Left lung (tissue), 10 donors: ENCODE data around the gene CCDC60. TPM values are rescaled to one million over a fixed set of nuclear protein-coding genes. Genes with fewer than 3 reads are reported as not detected.

Experiments used
- ATAC-seq: fragments of 200-7000 bp; cut with Tn5 transposase; one replicate; pipeline ENCODE4 v1.9.1; 2020; ENCODE audit warnings: moderate library complexity
- DNase-seq, 4 donors: peaks; one replicate each; pipeline ENCODE4 v3.0.0-alpha.2; 2013 to 2020
- H3K27ac ChIP-seq, 2 donors: fragments of 200-600 bp; sonication (generic) in 1 of 2; one replicate each; pipeline versions ENCODE4 v1.5.0 to v1.8.0; 2020 to 2021
- H3K27me3 ChIP-seq, 2 donors: fragments of 200-600 bp; sonication (generic) in 1 of 2; one replicate each; pipeline versions ENCODE4 v1.5.0 to v1.8.0; 2020 to 2021
- H3K36me3 ChIP-seq, 2 donors: fragments of 200-600 bp; sonication (generic) in 1 of 2; one replicate each; pipeline versions ENCODE4 v1.5.0 to v1.8.0; 2020 to 2021
- H3K4me1 ChIP-seq, 2 donors: fragments of 200-600 bp; one replicate each; pipeline ENCODE4 v1.8.0; 2021
- H3K4me3 ChIP-seq, 2 donors: fragments of 200-600 bp; sonication (generic) in 1 of 2; one replicate each; pipeline versions ENCODE4 v1.5.0 to v1.8.0; 2020 to 2021; ENCODE audit warnings: mild to moderate bottlenecking in 1 of 2
- H3K9me3 ChIP-seq, 2 donors: fragments of 200-600 bp; sonication (generic) in 1 of 2; one replicate each; pipeline versions ENCODE4 v1.5.0 to v1.8.0; 2020 to 2021
- CTCF ChIP-seq, 2 donors: fragments of 200-600 bp; sonication (generic) in 1 of 2; IDR thresholded peaks; one replicate each; pipeline versions ENCODE4 v1.5.0 to v1.8.0; 2021; ENCODE audit warnings: antibody characterized with exemption in 2 of 2
- intact Hi-C, 2 donors: fragments of 100-400 bp; cut with DNase I; formaldehyde crosslinking; loops; one replicate each; pipeline versions ENCODE4 v1.11.2 to v1.14.2; 2022
- polyA plus RNA-seq, 6 donors: library from polyadenylated mRNA; unstranded; fragments of 120-200 nt; gene quantifications; one replicate each; pipeline ENCODE4 v1.2.1, GENCODE V29; 2013; ENCODE audit not compliant: insufficient read length in 6 of 6
- total RNA-seq, 2 donors: library from RNA; stranded (reverse); fragmentation: NEBNext Ultra II Directional; extraction: Animal tissue kit (Norgen Biotek cat#: 25700); gene quantifications; one replicate each; pipeline ENCODE4 v1.2.1, GENCODE V29; 2021
- donor health status: DM: no; HTN: yes; CAD: no.
- donor health status: DM: no; HTN: no; CAD: no.

CCDC60 gene
- total and polyA plus RNA-seq, 8 donors: 0.47 to 2.4 (median 1.8) TPM; not detected in 1

GRCh38 chr12:119373666-119374065 is 39.1 kb downstream of the CCDC60 start:
- Histone ChIP-seq H3K36me3 (no peaks in the 10 kb centered on the region), H3K4me1 (peaks cover 0 to 9% of the 10 kb centered on the region in 2 donors), H3K27ac (no peak overlapping the region), H3K9me3 (no peaks in the 10 kb centered on the region), H3K4me3 (no peak overlapping the region), H3K27me3 (no peaks in the 10 kb centered on the region)
- DNase-seq (no peak), ATAC-seq (no peak)
- intact Hi-C loops: no loop called here
- TF ChIP-seq CTCF (IDR thresholded peaks at IDR 0.05): no peak

- intact Hi-C loops: no loop called here
- ATAC-seq: peak; percentile 30
- Histone ChIP-seq H3K27ac (no peak overlapping the region), H3K4me3 (no peak overlapping the region), H3K9me3 (no peaks in the 10 kb centered on the region), H3K4me1 (peaks cover 0 to 9% of the 10 kb centered on the region in 2 donors), H3K27me3 (no peaks in the 10 kb centered on the region), H3K36me3 (no peaks in the 10 kb centered on the region)
- TF ChIP-seq CTCF (IDR thresholded peaks at IDR 0.05): no peak
- DNase-seq: peak in 1 of 4 donors; percentile 76
These were observed 40.1 kb downstream of the CCDC60 start for GRCh38 chr12:119374635-119375034.

- DNase-seq (peak in 2 of 4 donors; percentile 65 to 80), ATAC-seq (no peak)
These were observed 40.8 kb downstream of the CCDC60 start for GRCh38 chr12:119375075-119375882.

GRCh38 chr12:119375883-119376190 is 41.3 kb downstream of the CCDC60 start:
- Histone ChIP-seq H3K4me1 (peaks cover 0 to 9% of the 10 kb centered on the region in 2 donors), H3K4me3 (no peak overlapping the region), H3K27me3 (no peaks in the 10 kb centered on the region), H3K27ac (no peak overlapping the region), H3K36me3 (no peaks in the 10 kb centered on the region), H3K9me3 (no peaks in the 10 kb centered on the region)
- no peak for DNase-seq
- no peak for ATAC-seq
- no peak for TF ChIP-seq CTCF (IDR thresholded peaks at IDR 0.05)
- intact Hi-C loops: no loop called here

More at GRCh38 chr12:119375075-119375882, 40.8 kb downstream of the CCDC60 start:
- TF ChIP-seq CTCF (IDR thresholded peaks at IDR 0.05): no peak
- no peaks in the 10 kb centered on the region for H3K27me3 ChIP-seq
- H3K4me1 ChIP-seq: peaks cover 0 to 9% of the 10 kb centered on the region in 2 donors
- no peaks in the 10 kb centered on the region for H3K9me3 ChIP-seq
- H3K4me3 ChIP-seq: no peak overlapping the region
- no peaks in the 10 kb centered on the region for H3K36me3 ChIP-seq
- intact Hi-C loops: no loop called here
- no peak overlapping the region for H3K27ac ChIP-seq

GRCh38 chr12:119378903-119379302 is 44.4 kb downstream of the CCDC60 start:
- no peak for DNase-seq
- no peak for ATAC-seq
- Histone ChIP-seq H3K27ac (no peak overlapping the region), H3K4me3 (no peak overlapping the region), H3K9me3 (no peaks in the 10 kb centered on the region), H3K4me1 (no peaks in the 10 kb centered on the region), H3K36me3 (no peaks in the 10 kb centered on the region), H3K27me3 (no peaks in the 10 kb centered on the region)
- TF ChIP-seq CTCF (IDR thresholded peaks at IDR 0.05): no peak
- intact Hi-C loops: no loop called here
